Activated T-cell treated with anti-CD3 and anti-CD28 coated beads, Interleukin-2, amount 50 U/mL, for 72 hours (primary cell): ENCODE measurements around the gene PDGFRA. TPM values are rescaled to one million over a fixed set of nuclear protein-coding genes. Genes with fewer than 3 reads are reported as not detected.
"Not testable (repeated sequence)": the region's sequence is repeated elsewhere in the genome, so short reads cannot be mapped to it uniquely, and the experiment has no call there.

Experiments
- ATAC-seq, 2 donors: fragments of 150-1000 bp; cut with Tn5 transposase; replicated peaks in 1 of 2; 2 replicates each; pipeline ENCODE4 v1.10.0; 2021; ENCODE audit warnings: moderate library complexity in 2 of 2, mild to moderate bottlenecking in 1 of 2
- DNase-seq, 2 donors: peaks; one replicate each; pipeline ENCODE4 v3.0.0; 2021 to 2022; ENCODE audit warnings: mixed read lengths in 1 of 2
- H3K27ac Mint-ChIP-seq: one replicate; pipeline ENCODE4 v1.8.0; 2022; ENCODE audit warnings: mild to moderate bottlenecking, moderate library complexity, mixed read lengths
- H3K27me3 Mint-ChIP-seq: one replicate; pipeline ENCODE4 v1.8.0; 2022; ENCODE audit warnings: low read depth, mixed read lengths
- H3K36me3 Mint-ChIP-seq, 2 donors: one replicate each; pipeline ENCODE4 v1.8.0; 2022; ENCODE audit warnings: mixed read lengths in 2 of 2, mild to moderate bottlenecking in 1 of 2; ENCODE audit not compliant: insufficient read depth in 2 of 2
- H3K4me1 Mint-ChIP-seq: one replicate; pipeline ENCODE4 v1.8.0; 2022; ENCODE audit warnings: low read depth, mixed read lengths
- H3K4me3 Mint-ChIP-seq, 2 donors: one replicate each; pipeline ENCODE4 v1.8.0; 2022; ENCODE audit warnings: mild to moderate bottlenecking in 2 of 2, mixed read lengths in 2 of 2, moderate library complexity in 2 of 2
- H3K9me3 Mint-ChIP-seq, 2 donors: one replicate each; pipeline ENCODE4 v1.8.0; 2022; ENCODE audit warnings: mixed read lengths in 2 of 2
- total RNA-seq, 2 donors: library from RNA; stranded (reverse); gene quantifications; one replicate each; pipeline ENCODE4 v1.2.3, GENCODE V29; 2022

PDGFRA gene
- total RNA-seq, 2 donors from 2014 or later: 0.43 TPM; not detected in 1

GRCh38 chr4:54330896-54331295, 101.8 kb downstream of the PDGFRA start:
- no peak for ATAC-seq
- no peak for DNase-seq
- H3K4me3 Mint-ChIP-seq: no peak overlapping the region
- H3K27ac Mint-ChIP-seq: no peak overlapping the region
- H3K27me3 Mint-ChIP-seq: peaks cover 7% of the 10 kb centered on the region
- H3K9me3 Mint-ChIP-seq: no peaks in the 10 kb centered on the region
- no peaks in the 10 kb centered on the region for H3K4me1 Mint-ChIP-seq
- no peaks in the 10 kb centered on the region for H3K36me3 Mint-ChIP-seq

GRCh38 chr4:54332542-54332941, 103.4 kb downstream of the PDGFRA start:
- Mint-ChIP-seq H3K27ac (no peak overlapping the region), H3K4me3 (no peak overlapping the region), H3K36me3 (no peaks in the 10 kb centered on the region), H3K4me1 (no peaks in the 10 kb centered on the region), H3K27me3 (peaks cover 8% of the 10 kb centered on the region), H3K9me3 (no peaks in the 10 kb centered on the region)
- no peak for ATAC-seq
- DNase-seq: no peak

GRCh38 chr4:54333657-54334056, 104.6 kb downstream of the PDGFRA start:
- H3K27ac Mint-ChIP-seq: no peak overlapping the region
- no peak overlapping the region for H3K4me3 Mint-ChIP-seq
- no peaks in the 10 kb centered on the region for H3K9me3 Mint-ChIP-seq
- no peaks in the 10 kb centered on the region for H3K36me3 Mint-ChIP-seq
- H3K4me1 Mint-ChIP-seq: no peaks in the 10 kb centered on the region
- peaks cover 14% of the 10 kb centered on the region for H3K27me3 Mint-ChIP-seq
- no peak for DNase-seq
- no peak for ATAC-seq

GRCh38 chr4:54334769-54335168, 105.7 kb downstream of the PDGFRA start:
- H3K27me3 Mint-ChIP-seq: peaks cover 14% of the 10 kb centered on the region
- DNase-seq, ATAC-seq, H3K36me3 Mint-ChIP-seq, H3K4me1 Mint-ChIP-seq, H3K27ac Mint-ChIP-seq, H3K4me3 Mint-ChIP-seq, H3K9me3 Mint-ChIP-seq: not testable (repeated sequence)

GRCh38 chr4:54337009-54337408, 107.9 kb downstream of the PDGFRA start:
- ATAC-seq (no peak), DNase-seq (no peak)
- Mint-ChIP-seq H3K4me1 (no peaks in the 10 kb centered on the region), H3K27me3 (peaks cover 14% of the 10 kb centered on the region), H3K4me3 (no peak overlapping the region), H3K27ac (no peak overlapping the region), H3K9me3 (no peaks in the 10 kb centered on the region), H3K36me3 (no peaks in the 10 kb centered on the region)

GRCh38 chr4:54342067-54342466, 113.0 kb downstream of the PDGFRA start:
- ATAC-seq, H3K9me3 Mint-ChIP-seq, DNase-seq, H3K36me3 Mint-ChIP-seq, H3K4me3 Mint-ChIP-seq, H3K4me1 Mint-ChIP-seq, H3K27ac Mint-ChIP-seq: not testable (repeated sequence)
- H3K27me3 Mint-ChIP-seq: peaks cover 24% of the 10 kb centered on the region

Other genes starting within 250 kb of the PDGFRA start
- 10 to 100 TPM; 22.9 to 31.1 TPM for gene CHIC2, start 164.7 kb upstream of the PDGFRA start, total RNA-seq
- not detected for gene GSX2, start 129.1 kb upstream of the PDGFRA start, total RNA-seq